Upper lobe of left lung (tissue), 4 donors: ENCODE results near the gene KCNJ16.

ENCODE experiments used
- EP300 ChIP-seq, 4 donors: sonication (generic); formaldehyde crosslinking; IDR thresholded peaks; one replicate each; pipeline ENCODE4 v1.5.1; 2017; ENCODE audit warnings: antibody characterized with exemption in 4 of 4, control low read depth in 2 of 4
- POLR2A ChIP-seq, 4 donors: fragments of 450-650 bp; IDR thresholded peaks; one replicate each; pipeline ENCODE4 v1.5.1; 2016 to 2017; ENCODE audit warnings: antibody characterized with exemption in 4 of 4, mild to moderate bottlenecking in 2 of 4
- POLR2AphosphoS5 ChIP-seq, 2 donors: sonication (generic); formaldehyde crosslinking; IDR thresholded peaks; one replicate each; pipeline ENCODE4 v1.5.1; 2017; ENCODE audit warnings: antibody characterized with exemption in 2 of 2
- TF ChIP-seq, protein P1 (sequence below), 6 experiments: fragments of 450-650 bp in 4 of 6; fragments of 200-600 bp in 2 of 6; sonication (generic) in 2 of 6; IDR thresholded peaks; one replicate each; pipeline ENCODE4 v1.5.1; 2016 to 2019; ENCODE audit warnings: antibody characterized with exemption in 6 of 6

DNA sequence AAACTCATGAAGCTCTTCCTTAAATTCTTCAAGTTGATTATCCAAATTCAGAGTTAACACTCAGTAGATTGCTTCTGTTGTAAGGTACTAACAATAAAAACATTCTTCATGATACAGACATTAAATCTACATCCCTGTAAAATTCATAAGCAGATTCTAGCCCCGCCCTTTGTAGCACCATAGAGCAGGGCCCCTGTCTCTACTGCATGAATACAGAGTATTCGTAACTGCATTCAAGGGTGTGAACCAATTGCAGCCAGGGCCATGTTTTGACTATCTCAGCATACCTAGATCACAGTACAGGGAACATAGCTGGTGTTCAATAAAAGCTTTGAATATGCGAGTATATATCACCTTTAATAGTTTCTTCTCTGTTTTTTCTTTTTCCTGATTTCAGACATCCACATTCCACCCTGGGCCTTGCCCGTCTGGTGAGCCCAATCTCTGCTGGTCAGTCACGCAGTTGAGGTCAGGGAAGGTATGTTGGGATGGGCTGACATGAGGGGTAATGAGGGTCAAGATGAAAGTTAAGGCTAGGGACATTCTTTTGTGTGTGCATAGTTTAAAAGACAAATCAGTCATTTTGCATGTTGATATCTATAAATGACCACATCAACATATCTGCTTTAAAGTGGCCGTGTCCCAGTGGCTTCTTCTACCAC lies 33.0 kb downstream of the KCNJ16 start:
- no peak for TF ChIP-seq POLR2A (IDR thresholded peaks at IDR 0.05)
- TF ChIP-seq, protein P1, sequence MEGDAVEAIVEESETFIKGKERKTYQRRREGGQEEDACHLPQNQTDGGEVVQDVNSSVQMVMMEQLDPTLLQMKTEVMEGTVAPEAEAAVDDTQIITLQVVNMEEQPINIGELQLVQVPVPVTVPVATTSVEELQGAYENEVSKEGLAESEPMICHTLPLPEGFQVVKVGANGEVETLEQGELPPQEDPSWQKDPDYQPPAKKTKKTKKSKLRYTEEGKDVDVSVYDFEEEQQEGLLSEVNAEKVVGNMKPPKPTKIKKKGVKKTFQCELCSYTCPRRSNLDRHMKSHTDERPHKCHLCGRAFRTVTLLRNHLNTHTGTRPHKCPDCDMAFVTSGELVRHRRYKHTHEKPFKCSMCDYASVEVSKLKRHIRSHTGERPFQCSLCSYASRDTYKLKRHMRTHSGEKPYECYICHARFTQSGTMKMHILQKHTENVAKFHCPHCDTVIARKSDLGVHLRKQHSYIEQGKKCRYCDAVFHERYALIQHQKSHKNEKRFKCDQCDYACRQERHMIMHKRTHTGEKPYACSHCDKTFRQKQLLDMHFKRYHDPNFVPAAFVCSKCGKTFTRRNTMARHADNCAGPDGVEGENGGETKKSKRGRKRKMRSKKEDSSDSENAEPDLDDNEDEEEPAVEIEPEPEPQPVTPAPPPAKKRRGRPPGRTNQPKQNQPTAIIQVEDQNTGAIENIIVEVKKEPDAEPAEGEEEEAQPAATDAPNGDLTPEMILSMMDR (IDR thresholded peaks at IDR 0.05), result no peak
- no peak for TF ChIP-seq POLR2AphosphoS5 (IDR thresholded peaks at IDR 0.05)
- no peak for TF ChIP-seq EP300 (IDR thresholded peaks at IDR 0.05)
